Calu3 (cell line): ENCODE data around the gene SLC25A29. TPM values are rescaled to one million over a fixed set of nuclear protein-coding genes. Genes with fewer than 3 reads are reported as not detected.
A peak's percentile ranks its signal among the peaks of the same experiment; 100 is the strongest.

Experiments
- BruUV-seq: library from RNA; stranded (reverse); fragments of 400-500 nt; replicated peaks from 2 replicates; lab custom pipeline; 2021; lab: Mats Ljungman, UMichigan
- CTCF ChIA-PET: fragments of 300-600 bp; sonication (Branson Sonifier 250); formaldehyde crosslinking; loops from one replicate; lab custom pipeline; 2022; ENCODE audit warnings: antibody characterized with exemption; lab: Charles Lee
- DNase-seq: peaks from one replicate; pipeline ENCODE4 v3.0.0; 2022
- H3K27ac Mint-ChIP-seq: one replicate; pipeline ENCODE4 v1.8.0; 2022; ENCODE audit warnings: mixed read lengths; ENCODE audit not compliant: unreplicated experiment
- H3K27me3 Mint-ChIP-seq: one replicate; pipeline ENCODE4 v1.8.0; 2022; ENCODE audit warnings: mixed read lengths; ENCODE audit not compliant: unreplicated experiment
- H3K36me3 Mint-ChIP-seq: one replicate; pipeline ENCODE4 v1.8.0; 2022; ENCODE audit warnings: mild to moderate bottlenecking, moderate library complexity, mixed read lengths; ENCODE audit not compliant: insufficient read depth, unreplicated experiment
- H3K4me1 Mint-ChIP-seq: one replicate; pipeline ENCODE4 v1.8.0; 2022; ENCODE audit warnings: mild to moderate bottlenecking, low read depth, mixed read lengths; ENCODE audit not compliant: unreplicated experiment
- H3K4me3 Mint-ChIP-seq: one replicate; pipeline ENCODE4 v1.8.0; 2022; ENCODE audit warnings: mild to moderate bottlenecking, low read depth, moderate library complexity, mixed read lengths; ENCODE audit not compliant: unreplicated experiment
- H3K9me3 Mint-ChIP-seq: one replicate; pipeline ENCODE4 v1.8.0; 2022; ENCODE audit warnings: low read depth, mixed read lengths; ENCODE audit not compliant: unreplicated experiment
- intact Hi-C: fragments of 100-400 bp; cut with micrococcal nuclease; formaldehyde crosslinking; loops from one replicate; pipeline ENCODE4 v1.10.0; 2022; ENCODE audit not compliant: unreplicated experiment
- total RNA-seq: library from RNA; stranded (reverse); gene quantifications from 2 replicates; pipeline ENCODE4 v1.2.3, GENCODE V29; 2022
- TF ChIP-seq, protein P1 (sequence below): fragments of 200-600 bp; IDR thresholded peaks from one replicate; pipeline ENCODE4 v1.8.0; 2022; ENCODE audit warnings: antibody characterized with exemption; ENCODE audit not compliant: unreplicated experiment

Gene SLC25A29
- total RNA-seq, 1 experiment from 2014 or later, result 68.4 TPM

- intact Hi-C loops, result no loop called here
Observed at GRCh38 chr14:100342195-100342594, 36.0 kb upstream of the SLC25A29 start.

DNA sequence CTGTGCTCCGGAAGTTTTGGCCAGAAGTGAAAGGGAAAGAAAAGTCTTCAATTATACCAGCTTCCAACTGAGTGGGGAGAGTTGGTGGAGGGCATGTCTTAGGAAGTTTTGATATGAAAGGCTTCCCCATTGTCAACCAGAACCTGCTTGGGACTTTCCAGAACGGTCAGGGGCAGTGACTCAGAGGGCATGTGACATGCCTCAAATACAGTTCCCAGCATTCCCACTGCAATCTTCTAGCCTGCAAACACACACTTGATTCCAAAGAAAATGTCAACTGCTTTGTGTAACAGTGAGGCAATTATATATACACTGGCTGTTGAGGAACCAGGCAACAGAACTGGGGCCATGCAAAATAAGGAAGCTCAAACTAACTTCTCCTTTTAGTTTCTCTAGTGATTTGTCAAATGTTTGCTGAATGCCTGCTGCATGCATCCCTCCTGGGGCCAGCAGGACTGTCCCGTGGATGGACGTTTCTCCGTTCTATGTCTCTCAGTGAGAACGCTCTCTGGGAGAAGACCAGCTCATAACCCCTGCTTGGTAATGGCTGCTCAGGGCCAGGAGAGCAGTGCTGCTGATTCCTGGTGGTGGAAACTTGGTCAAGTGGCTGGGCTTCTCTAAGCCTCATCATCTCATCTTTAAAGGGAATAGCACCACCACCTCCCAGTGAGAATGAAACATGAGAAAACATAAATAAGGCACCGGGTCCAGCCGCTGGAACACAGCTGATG lies 35.2 kb upstream of the SLC25A29 start:
- H3K27ac Mint-ChIP-seq, result peak overlapping the region; percentile 52
- CTCF ChIA-PET, result interaction anchor here (0.6 to 0.7 kb wide), 2 partner anchors 142 to 205 kb away, joined by 3 to 5 read pairs; no protein-coding TSS in a partner anchor
- H3K36me3 Mint-ChIP-seq, result peaks cover 80% of the 10 kb centered on the region
- H3K27me3 Mint-ChIP-seq, result no peaks in the 10 kb centered on the region
- H3K4me1 Mint-ChIP-seq, result peaks cover 14% of the 10 kb centered on the region
- DNase-seq, result no peak
- TF ChIP-seq, protein P1, sequence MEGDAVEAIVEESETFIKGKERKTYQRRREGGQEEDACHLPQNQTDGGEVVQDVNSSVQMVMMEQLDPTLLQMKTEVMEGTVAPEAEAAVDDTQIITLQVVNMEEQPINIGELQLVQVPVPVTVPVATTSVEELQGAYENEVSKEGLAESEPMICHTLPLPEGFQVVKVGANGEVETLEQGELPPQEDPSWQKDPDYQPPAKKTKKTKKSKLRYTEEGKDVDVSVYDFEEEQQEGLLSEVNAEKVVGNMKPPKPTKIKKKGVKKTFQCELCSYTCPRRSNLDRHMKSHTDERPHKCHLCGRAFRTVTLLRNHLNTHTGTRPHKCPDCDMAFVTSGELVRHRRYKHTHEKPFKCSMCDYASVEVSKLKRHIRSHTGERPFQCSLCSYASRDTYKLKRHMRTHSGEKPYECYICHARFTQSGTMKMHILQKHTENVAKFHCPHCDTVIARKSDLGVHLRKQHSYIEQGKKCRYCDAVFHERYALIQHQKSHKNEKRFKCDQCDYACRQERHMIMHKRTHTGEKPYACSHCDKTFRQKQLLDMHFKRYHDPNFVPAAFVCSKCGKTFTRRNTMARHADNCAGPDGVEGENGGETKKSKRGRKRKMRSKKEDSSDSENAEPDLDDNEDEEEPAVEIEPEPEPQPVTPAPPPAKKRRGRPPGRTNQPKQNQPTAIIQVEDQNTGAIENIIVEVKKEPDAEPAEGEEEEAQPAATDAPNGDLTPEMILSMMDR, result no peak
- H3K4me3 Mint-ChIP-seq, result no peak overlapping the region
- no TSS peak for BruUV-seq
- intact Hi-C loops, result no loop called here
- no peaks in the 10 kb centered on the region for H3K9me3 Mint-ChIP-seq

More at GRCh38 chr14:100342195-100342594, 36.0 kb upstream of the SLC25A29 start:
- no peaks in the 10 kb centered on the region for H3K9me3 Mint-ChIP-seq
- H3K27me3 Mint-ChIP-seq, result no peaks in the 10 kb centered on the region
- peaks cover 75% of the 10 kb centered on the region for H3K36me3 Mint-ChIP-seq
- CTCF ChIA-PET, result no interaction called here
- no peak for DNase-seq
- TF ChIP-seq, protein P1, result no peak
- no peak overlapping the region for H3K27ac Mint-ChIP-seq
- no TSS peak for BruUV-seq
- H3K4me3 Mint-ChIP-seq, result no peak overlapping the region
- peaks cover 14% of the 10 kb centered on the region for H3K4me1 Mint-ChIP-seq

GRCh38 chr14:100340423-100340813 lies 34.2 kb upstream of the SLC25A29 start:
- Mint-ChIP-seq H3K27me3 (no peaks in the 10 kb centered on the region), H3K27ac (no peak overlapping the region), H3K4me3 (no peak overlapping the region), H3K9me3 (no peaks in the 10 kb centered on the region), H3K36me3 (peaks cover 81% of the 10 kb centered on the region), H3K4me1 (peaks cover 14% of the 10 kb centered on the region)
- no TSS peak for BruUV-seq
- CTCF ChIA-PET, result interaction anchor here (0.7 kb wide), 1 partner anchor 143 kb away, joined by 5 read pairs; no protein-coding TSS in a partner anchor
- TF ChIP-seq, protein P1, result no peak
- no peak for DNase-seq
- intact Hi-C loops, result no loop called here

DNA sequence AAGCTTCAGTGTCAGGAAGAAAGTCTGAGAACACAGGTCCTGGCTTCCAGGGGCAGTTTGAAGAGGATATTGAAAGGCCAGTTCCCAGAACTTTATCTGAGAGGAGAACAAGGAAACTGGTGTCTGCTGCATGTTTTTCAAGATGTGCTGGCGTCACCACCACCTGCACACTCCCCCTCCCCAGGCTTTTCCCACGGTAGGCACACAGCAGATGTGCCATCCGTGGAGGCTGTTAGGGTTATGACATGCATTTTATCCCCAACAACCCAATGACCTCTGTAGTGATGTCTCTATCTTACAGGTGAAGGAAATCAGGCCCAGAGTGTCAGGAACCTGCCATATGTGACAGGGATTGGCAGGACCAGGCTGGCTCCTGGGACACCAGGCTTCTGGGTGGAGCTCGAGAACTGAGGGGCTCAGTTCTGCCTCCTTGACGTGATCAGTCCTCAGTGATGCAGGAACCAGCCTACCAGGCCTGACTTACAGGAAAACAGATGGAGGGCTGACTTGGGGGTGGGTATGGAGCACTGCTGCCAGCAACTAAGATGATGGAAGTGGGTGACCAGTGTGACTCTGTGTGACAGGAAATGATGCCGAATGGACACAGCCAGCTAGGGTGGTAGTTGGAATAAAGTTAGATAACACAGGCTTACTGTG lies 33.6 kb upstream of the SLC25A29 start:
- TF ChIP-seq, protein P1, result no peak
- H3K36me3 Mint-ChIP-seq, result peaks cover 86% of the 10 kb centered on the region

More for the DNA sequence above, 33.6 kb upstream of the SLC25A29 start:
- Mint-ChIP-seq H3K9me3 (no peaks in the 10 kb centered on the region), H3K4me3 (no peak overlapping the region), H3K27me3 (no peaks in the 10 kb centered on the region), H3K27ac (no peak overlapping the region), H3K4me1 (peaks cover 14% of the 10 kb centered on the region)
- BruUV-seq, result no TSS peak
- DNase-seq, result no peak
- CTCF ChIA-PET, result interaction anchor here (0.7 kb wide), 1 partner anchor 96 kb away, joined by 5 read pairs; no protein-coding TSS in a partner anchor
- intact Hi-C loops, result no loop called here
